ENCODE measurements around the gene TFPI. TPM values are rescaled to one million over a fixed set of nuclear protein-coding genes. Genes with fewer than 3 reads are reported as not detected.

TFPI gene
- total and polyA plus RNA-seq, 2 experiments from 2014 or later, result 79.9 to 122 TPM

DNA sequence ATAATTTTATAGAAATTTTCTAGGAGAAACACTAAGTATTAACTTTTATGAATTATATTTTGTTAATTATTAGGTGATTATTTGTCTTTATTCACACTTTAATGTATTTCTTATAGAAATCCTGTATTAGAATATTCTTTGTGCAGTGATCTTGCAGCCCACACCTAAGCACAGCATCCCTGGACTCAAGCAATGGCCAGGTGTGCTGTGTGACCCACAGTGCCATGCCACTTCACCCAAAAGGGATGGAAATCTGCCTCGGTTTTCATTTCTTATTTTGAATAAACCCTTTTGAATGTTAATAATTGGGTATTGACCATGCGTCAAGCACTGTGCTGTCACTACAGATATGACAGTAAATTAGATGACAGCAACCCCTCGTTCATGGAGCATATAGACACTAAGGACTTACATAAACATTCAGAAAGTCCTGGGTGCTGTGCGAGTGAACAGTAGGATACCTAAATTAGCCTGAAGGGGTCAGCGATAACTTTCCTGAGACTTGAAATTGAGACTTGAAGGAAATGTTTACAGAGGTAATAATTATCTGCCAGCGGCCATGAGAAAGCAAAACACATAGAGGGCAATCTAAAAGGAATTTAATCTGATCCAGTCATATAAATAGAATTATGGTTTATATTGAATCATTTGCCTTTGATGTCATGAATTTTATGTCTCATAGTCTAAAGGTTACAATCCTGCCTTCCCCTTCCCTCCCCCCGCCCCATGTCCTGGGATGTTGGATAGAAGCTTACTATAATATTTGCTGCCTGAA is 53.5 kb downstream of the TFPI start:
- H2AFZ ChIP-seq, result no peak overlapping the region
- no peak overlapping the region for H3K4me3 ChIP-seq
- no peaks in the 10 kb centered on the region for H3K9me3 ChIP-seq (ENCODE audit: low read depth)
- peak; percentile 49 for DNase-seq (ENCODE audit: low spot score)
- H3K27me3 ChIP-seq, result no peaks in the 10 kb centered on the region
- H3K27ac ChIP-seq, result no peak overlapping the region
- H3K4me1 ChIP-seq (ENCODE audit: insufficient read depth), result peaks cover 18% of the 10 kb centered on the region
- H4K20me1 ChIP-seq (ENCODE audit: insufficient read depth, poor library complexity, severe bottlenecking), result no peaks in the 10 kb centered on the region
- H3K9me2 ChIP-seq (replicated peaks; ENCODE audit: insufficient read depth), result no peaks in the 10 kb centered on the region
- TF ChIP-seq, protein P1, sequence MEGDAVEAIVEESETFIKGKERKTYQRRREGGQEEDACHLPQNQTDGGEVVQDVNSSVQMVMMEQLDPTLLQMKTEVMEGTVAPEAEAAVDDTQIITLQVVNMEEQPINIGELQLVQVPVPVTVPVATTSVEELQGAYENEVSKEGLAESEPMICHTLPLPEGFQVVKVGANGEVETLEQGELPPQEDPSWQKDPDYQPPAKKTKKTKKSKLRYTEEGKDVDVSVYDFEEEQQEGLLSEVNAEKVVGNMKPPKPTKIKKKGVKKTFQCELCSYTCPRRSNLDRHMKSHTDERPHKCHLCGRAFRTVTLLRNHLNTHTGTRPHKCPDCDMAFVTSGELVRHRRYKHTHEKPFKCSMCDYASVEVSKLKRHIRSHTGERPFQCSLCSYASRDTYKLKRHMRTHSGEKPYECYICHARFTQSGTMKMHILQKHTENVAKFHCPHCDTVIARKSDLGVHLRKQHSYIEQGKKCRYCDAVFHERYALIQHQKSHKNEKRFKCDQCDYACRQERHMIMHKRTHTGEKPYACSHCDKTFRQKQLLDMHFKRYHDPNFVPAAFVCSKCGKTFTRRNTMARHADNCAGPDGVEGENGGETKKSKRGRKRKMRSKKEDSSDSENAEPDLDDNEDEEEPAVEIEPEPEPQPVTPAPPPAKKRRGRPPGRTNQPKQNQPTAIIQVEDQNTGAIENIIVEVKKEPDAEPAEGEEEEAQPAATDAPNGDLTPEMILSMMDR (IDR thresholded peaks at IDR 0.05; ENCODE audit: poor library complexity), result peak; percentile 40
- TF ChIP-seq EZH2phosphoT487 (IDR thresholded peaks at IDR 0.05; ENCODE audit: low read depth, severe bottlenecking, unreplicated experiment), result no peak
- no peak overlapping the region for H3K4me2 ChIP-seq
- no peaks in the 10 kb centered on the region for H3K36me3 ChIP-seq (replicated peaks; ENCODE audit: insufficient read depth, low read depth)
- WGBS (ENCODE audit: low lambda C conversion rate, missing lambda C conversion rate), result 44% methylated on average over 7 of the region's 7 CpGs
- H3K79me2 ChIP-seq, result no peaks in the 10 kb centered on the region

DNA sequence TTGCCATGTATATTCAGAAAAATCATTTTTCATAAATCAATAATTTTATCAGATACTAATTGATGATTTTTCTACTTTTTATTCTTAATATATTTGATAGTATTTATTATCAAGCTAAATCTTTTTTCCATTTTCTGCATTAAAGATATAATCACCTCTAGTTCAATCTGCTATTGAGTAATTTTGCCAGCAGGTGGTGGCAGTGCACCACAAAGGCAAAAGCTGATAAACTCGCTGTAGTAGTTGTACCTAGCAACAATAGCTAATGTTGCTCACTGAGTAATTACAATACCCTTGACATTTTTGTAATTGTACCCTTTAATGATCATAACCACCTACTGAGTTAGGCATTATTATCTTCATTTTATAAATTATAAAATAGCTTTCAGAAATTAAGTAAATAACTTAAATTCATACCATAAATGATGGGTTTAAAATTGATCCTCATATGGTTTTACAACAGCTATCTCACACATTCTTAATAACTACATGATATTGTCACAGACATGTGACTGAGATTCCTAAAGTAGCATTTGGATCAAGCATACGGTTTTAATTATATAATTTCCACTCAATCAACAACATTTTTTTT is 54.2 kb downstream of the TFPI start:
- no peak overlapping the region for H2AFZ ChIP-seq
- H3K4me2 ChIP-seq, result no peak overlapping the region
- TF ChIP-seq, protein P1 (IDR thresholded peaks at IDR 0.05; ENCODE audit: poor library complexity), result peak; percentile 93
- TF ChIP-seq EZH2 (IDR thresholded peaks at IDR 0.05; ENCODE audit: borderline replicate concordance) (no peak), EZH2phosphoT487 (IDR thresholded peaks at IDR 0.05; ENCODE audit: low read depth, severe bottlenecking, unreplicated experiment) (no peak)
- no peak overlapping the region for H3K4me3 ChIP-seq
- no peaks in the 10 kb centered on the region for H3K79me2 ChIP-seq
- DNase-seq (ENCODE audit: low spot score), result peak; percentile 67
- H3K4me1 ChIP-seq (ENCODE audit: insufficient read depth), result peaks cover 18% of the 10 kb centered on the region
- no peaks in the 10 kb centered on the region for H3K9me3 ChIP-seq (ENCODE audit: low read depth)
- H3K27ac ChIP-seq, result no peak overlapping the region
- WGBS (ENCODE audit: low lambda C conversion rate, missing lambda C conversion rate), result 39% methylated on average over 2 of the region's 2 CpGs
- H3K36me3 ChIP-seq (replicated peaks; ENCODE audit: insufficient read depth, low read depth), result no peaks in the 10 kb centered on the region
- H3K9me2 ChIP-seq (replicated peaks; ENCODE audit: insufficient read depth), result no peaks in the 10 kb centered on the region
- H4K20me1 ChIP-seq (ENCODE audit: insufficient read depth, poor library complexity, severe bottlenecking), result no peaks in the 10 kb centered on the region
- H3K27me3 ChIP-seq, result no peaks in the 10 kb centered on the region

DNA sequence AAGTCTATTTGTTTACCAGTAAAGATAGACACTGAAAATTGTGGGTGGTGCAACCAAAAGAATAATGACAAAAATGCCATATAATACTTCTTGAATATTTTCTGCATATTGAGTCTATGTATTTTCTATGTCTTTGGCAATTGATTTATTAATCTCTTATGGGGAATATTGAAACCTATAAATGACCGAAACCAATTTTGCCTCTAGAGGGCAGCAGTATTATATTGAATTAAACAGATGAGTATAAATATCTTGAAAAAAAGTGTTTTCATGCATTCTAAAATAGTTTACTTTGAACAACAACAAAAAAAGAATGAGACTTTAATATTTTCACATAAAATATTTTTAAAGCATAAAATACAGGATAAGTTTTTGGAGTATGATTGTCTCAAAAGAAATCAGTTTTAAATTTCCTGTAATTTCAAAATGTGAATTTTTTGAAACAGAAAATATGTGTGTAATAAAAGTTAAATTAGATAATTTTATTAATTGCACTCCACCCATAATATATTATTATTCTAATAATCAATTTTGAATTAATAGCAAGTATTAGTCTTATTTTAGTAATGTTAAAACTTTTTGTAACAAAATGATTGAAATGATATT is 56.3 kb downstream of the TFPI start:
- no peaks in the 10 kb centered on the region for H3K9me3 ChIP-seq (ENCODE audit: low read depth)
- 54% methylated on average over 1 of the region's 1 CpG for WGBS (ENCODE audit: low lambda C conversion rate, missing lambda C conversion rate)
- no peaks in the 10 kb centered on the region for H4K20me1 ChIP-seq (ENCODE audit: insufficient read depth, poor library complexity, severe bottlenecking)
- TF ChIP-seq EZH2 (IDR thresholded peaks at IDR 0.05; ENCODE audit: borderline replicate concordance), result no peak
- TF ChIP-seq, protein P1 (IDR thresholded peaks at IDR 0.05; ENCODE audit: poor library complexity), result peak; percentile 64
- no peak overlapping the region for H3K4me3 ChIP-seq
- H3K4me1 ChIP-seq (ENCODE audit: insufficient read depth), result peaks cover 10% of the 10 kb centered on the region
- no peak overlapping the region for H2AFZ ChIP-seq
- no peaks in the 10 kb centered on the region for H3K27me3 ChIP-seq
- no peak overlapping the region for H3K4me2 ChIP-seq
- H3K79me2 ChIP-seq, result no peaks in the 10 kb centered on the region
- no peaks in the 10 kb centered on the region for H3K9me2 ChIP-seq (replicated peaks; ENCODE audit: insufficient read depth)
- H3K27ac ChIP-seq, result no peak overlapping the region
- H3K36me3 ChIP-seq (replicated peaks; ENCODE audit: insufficient read depth, low read depth), result no peaks in the 10 kb centered on the region
- no peak for DNase-seq (ENCODE audit: low spot score)

Measured in hepatocyte (in vitro differentiated cells).